ENCODE data around the gene XIRP1. TPM values are rescaled to one million over a fixed set of nuclear protein-coding genes. Genes with fewer than 3 reads are reported as not detected.

The XIRP1 gene
- total RNA-seq, 1 experiment from 2014 or later = not detected

- Histone ChIP-seq H3K9me2 (ENCODE audit: insufficient read depth) (no peaks in the 10 kb centered on the region), H4K20me1 (ENCODE audit: insufficient read depth) (no peaks in the 10 kb centered on the region), H2AFZ (ENCODE audit: low read depth, low read length, poor library complexity, severe bottlenecking) (no peak overlapping the region), H3K79me2 (ENCODE audit: insufficient read depth, low read length) (no peaks in the 10 kb centered on the region), H3K27ac (ENCODE audit: low read depth, low read length) (no peak overlapping the region), H3K36me3 (ENCODE audit: control insufficient read depth in 1 of 2, insufficient read depth in 2 of 2, low read length in 2 of 2) (no peaks in the 10 kb centered on the region), H3K27me3 (ENCODE audit: insufficient read depth, low read length) (no peaks in the 10 kb centered on the region), H3K9ac (ENCODE audit: low read length) (no peak overlapping the region), H3K4me1 (ENCODE audit: control insufficient read depth in 1 of 2, insufficient read depth in 2 of 2, low read length in 2 of 2) (peaks cover 18 to 20% of the 10 kb centered on the region in 2 experiments), H3K4me3 (replicated peaks in 1 of 2; ENCODE audit: low read depth in 1 of 2, low read length in 2 of 2) (no peak overlapping the region), H3K9me3 (ENCODE audit: control insufficient read depth in 1 of 2, insufficient read depth in 1 of 2, low read depth in 1 of 2, low read length in 2 of 2) (no peaks in the 10 kb centered on the region), H3K4me2 (ENCODE audit: low read length) (no peak overlapping the region)
- intact Hi-C loops (cut with micrococcal nuclease) = loop anchor here (5.0 kb wide), 1 partner anchor 82 kb away; no protein-coding TSS in a partner anchor
- ChIA-PET POLR2A (no interaction called here), RAD21 (ENCODE audit: low non-redundant PET in 1 of 2, low total read pairs in 2 of 2, uncharacterized antibody in 2 of 2, unreplicated experiment in 2 of 2) (no interaction called here), CTCF (interaction anchor here (0.9 to 2.1 kb wide), 3 partner anchors 59 to 104 kb away, joined by 4 to 9 read pairs (median 5); no protein-coding TSS in a partner anchor)
- no TSS peak for BruUV-seq (replicated peaks)
- no peak for DNase-seq (ENCODE audit: low read depth, low spot score)
- TF ChIP-seq RAD21 (IDR thresholded peaks at IDR 0.05; ENCODE audit: low read depth) (peak; percentile 33; the same call in 1 of the 2 replicates), CTCF (IDR thresholded peaks at IDR 0.05 in 2 of 3, conservative IDR thresholded peaks at IDR 0.05 in 1 of 3; ENCODE audit: borderline replicate concordance in 1 of 3, insufficient read depth in 1 of 3, low read depth in 2 of 3, low read length in 2 of 3) (0 out of 6 replicates have a peak, but pooled peaks of 1 of the 3 experiments have one; percentile 13), SIN3A (IDR thresholded peaks at IDR 0.05; ENCODE audit: low read depth) (no peak), POLR2AphosphoS5 (IDR thresholded peaks at IDR 0.05; ENCODE audit: low read depth, low read length) (no peak), ZNF274 (IDR thresholded peaks at IDR 0.05; ENCODE audit: low read depth, low read length) (no peak), YY1 (IDR thresholded peaks at IDR 0.05; ENCODE audit: extremely low read depth, insufficient replicate concordance, low read depth, low read length) (no peak), FOSL1 (IDR thresholded peaks at IDR 0.05; ENCODE audit: low read depth) (no peak)
- no peak for ATAC-seq
Observed at GRCh38 chr3:39184081-39184967, 8.1 kb downstream of the XIRP1 start.

Data from HCT116 (cell line).